Effector memory CD8-positive, alpha-beta T cell (primary cell): ENCODE results near the gene MPV17L2.
"Not testable (repeated sequence)": the region's sequence is repeated elsewhere in the genome, so short reads cannot be mapped to it uniquely, and the experiment has no call there.

Source experiments
- ATAC-seq: fragments of 150-1000 bp; cut with Tn5 transposase; replicated peaks from 2 replicates; pipeline ENCODE4 v1.10.0; 2021; ENCODE audit warnings: mild to moderate bottlenecking, moderate library complexity
- DNase-seq, 3 experiments: peaks; one replicate each; pipeline ENCODE4 v3.0.0; 2021
- H3K27ac Mint-ChIP-seq, 2 donors: one replicate each; pipeline ENCODE4 v1.8.0; 2022; ENCODE audit warnings: mild to moderate bottlenecking in 2 of 2, mixed read lengths in 2 of 2, moderate library complexity in 2 of 2
- H3K27me3 Mint-ChIP-seq, 2 donors: one replicate each; pipeline ENCODE4 v1.8.0; 2022; ENCODE audit warnings: mixed read lengths in 2 of 2
- H3K36me3 Mint-ChIP-seq: one replicate; pipeline ENCODE4 v1.8.0; 2022; ENCODE audit warnings: mild to moderate bottlenecking, moderate library complexity, mixed read lengths; ENCODE audit not compliant: insufficient read depth
- H3K4me1 Mint-ChIP-seq, 2 donors: one replicate each; pipeline ENCODE4 v1.8.0; 2022; ENCODE audit warnings: low read depth in 2 of 2, mixed read lengths in 2 of 2
- H3K4me3 Mint-ChIP-seq, 2 donors: one replicate each; pipeline ENCODE4 v1.8.0; 2022; ENCODE audit warnings: mild to moderate bottlenecking in 2 of 2, mixed read lengths in 2 of 2, moderate library complexity in 2 of 2
- H3K9me3 Mint-ChIP-seq, 2 donors: one replicate each; pipeline ENCODE4 v1.8.0; 2022; ENCODE audit warnings: mixed read lengths in 2 of 2

The MPV17L2 gene

DNA sequence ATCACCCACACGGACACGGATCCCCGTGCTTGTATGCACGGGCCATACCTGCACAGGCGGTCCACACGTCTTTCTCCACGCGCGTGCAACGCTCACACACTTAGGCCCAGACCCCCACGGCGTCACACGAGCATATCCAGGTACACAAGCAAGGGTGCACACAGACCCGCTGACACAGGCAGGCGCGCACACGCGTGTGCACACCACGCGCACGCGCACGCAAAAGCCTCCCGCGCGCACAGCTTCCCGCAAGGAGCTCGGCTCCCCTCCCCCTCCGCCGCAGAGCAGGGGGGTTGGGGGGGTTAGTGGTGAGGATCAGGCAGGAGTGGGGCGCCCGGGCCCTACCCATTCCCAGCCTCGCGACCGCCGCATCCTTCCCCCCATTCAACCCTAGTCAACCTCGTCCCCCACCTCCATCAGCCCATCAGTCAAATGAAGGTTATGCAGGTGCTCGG lies 10.4 kb downstream of the MPV17L2 start:
- no peaks in the 10 kb centered on the region for H3K9me3 Mint-ChIP-seq
- H3K4me3 Mint-ChIP-seq, result peak overlapping the region; percentile 86 to 91
- peak in 1 of 3 experiments; percentile 49 for DNase-seq
- peaks cover 19% of the 10 kb centered on the region for H3K36me3 Mint-ChIP-seq
- peaks cover 0 to 3% of the 10 kb centered on the region in 2 donors for H3K27me3 Mint-ChIP-seq
- peak overlapping the region; percentile 64 to 90 for H3K27ac Mint-ChIP-seq
- ATAC-seq, result peak; percentile 23
- H3K4me1 Mint-ChIP-seq, result peaks cover 17 to 21% of the 10 kb centered on the region in 2 donors

DNA sequence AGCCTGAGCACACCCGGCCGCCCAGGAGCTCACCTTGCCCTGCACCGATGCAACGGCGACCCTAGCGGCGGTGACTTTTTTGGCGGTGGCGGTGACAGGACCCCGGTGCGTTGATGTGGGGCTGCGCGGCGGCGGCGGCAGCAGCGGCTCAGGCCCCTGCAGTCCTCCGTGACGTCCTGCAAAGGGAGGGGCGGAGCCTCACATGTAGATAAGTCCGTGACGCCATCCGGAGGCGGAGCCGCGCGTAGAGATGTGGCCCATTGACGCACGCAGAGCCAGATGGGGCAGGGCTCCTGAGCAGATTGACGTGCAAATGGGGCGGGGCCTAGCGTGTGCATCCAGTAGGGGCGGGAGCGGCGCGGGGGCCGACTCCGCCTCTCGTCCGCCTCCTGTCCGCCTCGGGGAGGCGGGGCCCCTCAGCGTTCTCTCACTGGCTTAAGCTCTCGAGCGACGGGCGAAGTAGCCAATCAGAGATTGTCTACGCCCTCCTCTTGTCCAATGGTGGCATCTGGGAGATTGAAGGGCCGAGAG lies 10.9 kb downstream of the MPV17L2 start, which contains the start of gene RAB3A:
TSS of gene RAB3A (minus strand) at position 180 of the 531 bp plus-strand sequence. CDS start 1,302 bp downstream, outside the sequence.
- peak within 1 kb of the TSS; percentile 64 to 90 for H3K27ac Mint-ChIP-seq
- no peaks in the 10 kb centered on the region for H3K9me3 Mint-ChIP-seq
- ATAC-seq (peak; percentile 88), DNase-seq (peak; percentile 98 to 99 (median 98))
- peak within 1 kb of the TSS; percentile 86 to 91 for H3K4me3 Mint-ChIP-seq
- peaks cover 19% of the 10 kb centered on the region for H3K36me3 Mint-ChIP-seq
- peaks cover 0 to 8% of the 10 kb centered on the region in 2 donors for H3K27me3 Mint-ChIP-seq
- H3K4me1 Mint-ChIP-seq, result peaks cover 17 to 21% of the 10 kb centered on the region in 2 donors

DNA sequence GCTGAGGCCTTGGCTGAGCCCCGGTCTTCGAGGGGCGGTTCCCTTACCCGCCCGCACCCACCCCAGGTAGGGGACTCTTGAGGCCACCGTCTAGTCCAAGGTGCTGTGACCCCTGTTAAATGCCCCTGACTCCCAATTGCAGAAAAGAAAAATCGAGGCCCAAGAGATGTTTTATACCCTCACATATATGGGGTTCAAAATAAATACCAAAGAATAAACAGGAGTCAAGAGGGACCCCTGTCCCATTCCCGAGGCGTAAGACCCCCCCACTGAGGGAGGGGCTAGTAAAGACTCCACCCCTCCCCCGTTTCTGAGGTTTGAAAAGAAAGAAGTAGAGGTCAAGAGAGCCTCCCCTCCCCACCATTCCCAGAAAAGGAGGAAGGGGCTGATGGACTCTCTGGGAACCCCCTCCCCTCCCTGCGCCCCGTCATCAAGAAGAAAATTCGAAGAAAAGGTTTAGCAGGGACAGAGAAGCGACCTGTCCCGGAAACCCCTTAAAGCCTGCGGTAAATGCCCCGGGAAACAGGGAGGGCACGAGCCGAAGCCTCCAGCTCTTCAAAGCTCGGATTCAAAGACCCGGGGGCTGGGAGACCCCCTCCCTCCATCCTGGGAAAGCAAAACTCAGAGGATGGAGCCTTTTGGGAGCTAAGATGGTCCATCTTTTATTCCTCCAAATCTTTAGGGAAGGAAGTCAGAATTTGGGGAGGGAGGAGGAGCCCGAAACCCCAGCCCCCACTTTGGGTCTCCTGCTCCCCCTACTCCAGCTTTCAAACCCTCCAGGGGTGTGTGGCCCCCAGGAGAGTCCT lies 11.6 kb downstream of the MPV17L2 start:
- peaks cover 19% of the 10 kb centered on the region for H3K36me3 Mint-ChIP-seq
- no peaks in the 10 kb centered on the region for H3K9me3 Mint-ChIP-seq
- H3K27ac Mint-ChIP-seq, result peak overlapping the region; percentile 64 to 90
- DNase-seq (peak in 1 of 3 experiments; percentile 30), ATAC-seq (no peak)
- peak overlapping the region; percentile 86 to 91 for H3K4me3 Mint-ChIP-seq
- peaks cover 17 to 21% of the 10 kb centered on the region in 2 donors for H3K4me1 Mint-ChIP-seq
- H3K27me3 Mint-ChIP-seq, result peaks cover 0 to 8% of the 10 kb centered on the region in 2 donors

DNA sequence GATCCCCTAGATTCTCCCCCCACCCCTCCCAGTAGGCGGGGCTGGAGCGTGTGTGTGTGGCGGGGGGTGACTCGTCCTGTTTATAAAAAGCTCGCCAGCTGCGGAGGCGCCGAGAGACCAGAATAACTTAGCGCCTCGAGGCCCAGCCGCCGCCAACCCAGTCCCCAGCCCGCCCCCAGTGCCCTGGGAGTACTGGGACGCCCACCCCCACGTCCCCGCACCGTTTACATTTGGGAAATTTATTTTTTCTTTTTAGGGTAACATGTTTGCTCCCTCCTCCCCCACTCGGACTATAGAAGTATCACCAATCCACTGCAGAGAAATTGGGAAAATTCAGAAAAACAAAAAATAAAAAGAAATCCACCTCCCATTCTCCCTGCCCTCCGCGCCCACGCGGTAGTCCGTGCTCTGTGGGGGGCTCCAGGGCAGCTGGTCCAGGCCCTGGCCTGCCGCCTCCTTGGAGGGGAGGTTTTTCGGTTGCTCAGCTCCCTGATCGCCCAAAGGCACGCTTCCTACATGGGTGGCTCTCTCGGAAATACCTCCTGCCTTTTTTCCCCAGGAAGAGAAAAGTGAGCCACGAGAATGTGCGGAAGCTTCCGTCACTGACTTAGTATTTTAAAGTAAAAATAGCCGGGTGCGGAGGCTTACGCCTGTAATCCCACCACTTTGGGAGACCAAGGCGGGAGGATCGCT lies 12.3 kb downstream of the MPV17L2 start:
- H3K27me3 Mint-ChIP-seq, result peaks cover 7 to 13% of the 10 kb centered on the region in 2 donors
- H3K9me3 Mint-ChIP-seq, result no peaks in the 10 kb centered on the region
- peak overlapping the region in 1 of 2 donors; percentile 90 for H3K27ac Mint-ChIP-seq
- peaks cover 19% of the 10 kb centered on the region for H3K36me3 Mint-ChIP-seq
- peaks cover 17 to 21% of the 10 kb centered on the region in 2 donors for H3K4me1 Mint-ChIP-seq
- ATAC-seq (no peak), DNase-seq (peak; percentile 25 to 31 (median 31))
- peak overlapping the region; percentile 86 to 91 for H3K4me3 Mint-ChIP-seq

DNA sequence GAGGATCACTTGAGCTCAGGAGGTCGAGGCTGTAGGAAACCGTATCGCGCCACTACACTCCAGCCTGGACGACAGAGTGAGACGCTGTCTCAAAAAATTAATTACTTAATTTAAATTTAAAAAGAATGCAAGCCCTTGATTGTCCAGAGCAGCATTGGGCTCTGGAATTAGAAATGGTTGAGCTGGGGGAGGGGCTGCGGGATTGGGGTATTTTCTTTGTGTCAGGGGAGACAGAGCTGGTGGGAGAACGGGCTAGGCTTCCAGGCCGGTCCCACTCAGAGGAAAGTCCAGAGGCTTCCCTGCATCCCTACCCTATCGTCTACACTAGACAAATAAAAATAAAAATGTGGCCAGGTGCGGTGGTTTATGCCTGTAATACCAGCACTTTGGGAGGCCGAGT lies 13.0 kb downstream of the MPV17L2 start:
- Mint-ChIP-seq H3K27me3 (peaks cover 9 to 20% of the 10 kb centered on the region in 2 donors), H3K4me1 (peaks cover 17 to 21% of the 10 kb centered on the region in 2 donors), H3K4me3 (no peak overlapping the region), H3K36me3 (peaks cover 19% of the 10 kb centered on the region), H3K9me3 (no peaks in the 10 kb centered on the region), H3K27ac (no peak overlapping the region)
- ATAC-seq (no peak), DNase-seq (no peak)

GRCh38 chr19:18208098-18208951 lies 15.3 kb downstream of the MPV17L2 start:
- Mint-ChIP-seq H3K9me3 (no peaks in the 10 kb centered on the region), H3K4me3 (no peak overlapping the region), H3K27ac (no peak overlapping the region), H3K4me1 (peaks cover 8% of the 10 kb centered on the region in 2 donors), H3K27me3 (peaks cover 9 to 28% of the 10 kb centered on the region in 2 donors), H3K36me3 (peaks cover 20% of the 10 kb centered on the region)
- ATAC-seq (no peak), DNase-seq (peak; percentile 37 to 45 (median 40))

DNA sequence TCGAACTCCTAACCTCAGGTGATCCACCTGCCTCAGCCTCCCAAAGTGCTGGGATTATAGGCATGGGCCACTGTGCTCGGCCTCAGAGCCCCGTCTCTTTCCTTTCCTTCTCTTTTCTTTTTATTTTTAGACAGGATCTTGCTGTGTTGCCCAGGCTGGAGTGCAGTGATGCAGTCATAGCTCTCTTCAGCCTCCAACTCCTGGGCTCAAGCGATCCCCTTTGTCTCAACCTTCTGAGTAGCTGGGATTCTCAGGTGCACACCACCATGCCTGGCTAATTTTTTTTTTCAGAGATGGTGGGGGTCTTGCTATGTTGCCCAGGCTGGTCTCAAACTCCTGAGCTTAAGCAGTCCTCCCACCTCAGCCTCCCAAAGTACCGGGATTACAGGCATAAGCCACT lies 16.9 kb downstream of the MPV17L2 start:
- H3K4me3 Mint-ChIP-seq, H3K27ac Mint-ChIP-seq: not testable (repeated sequence)
- peaks cover 9 to 28% of the 10 kb centered on the region in 2 donors for H3K27me3 Mint-ChIP-seq

GRCh38 chr19:18211683-18212082 lies 18.7 kb downstream of the MPV17L2 start:
- Mint-ChIP-seq H3K9me3 (no peaks in the 10 kb centered on the region), H3K27me3 (peaks cover 9 to 28% of the 10 kb centered on the region in 2 donors), H3K4me3 (no peak overlapping the region), H3K36me3 (peaks cover 4% of the 10 kb centered on the region), H3K4me1 (peaks cover 0 to 2% of the 10 kb centered on the region in 2 donors), H3K27ac (no peak overlapping the region)
- no peak for DNase-seq
- no peak for ATAC-seq

More for the DNA sequence above, 16.9 kb downstream of the MPV17L2 start:
- ATAC-seq, DNase-seq, H3K4me1 Mint-ChIP-seq, H3K9me3 Mint-ChIP-seq, H3K36me3 Mint-ChIP-seq: not testable (repeated sequence)

GRCh38 chr19:18214779-18215433 lies 21.9 kb downstream of the MPV17L2 start:
- Mint-ChIP-seq H3K36me3 (peaks cover 4% of the 10 kb centered on the region), H3K27ac (no peak overlapping the region), H3K4me1 (peaks cover 0 to 2% of the 10 kb centered on the region in 2 donors), H3K27me3 (peaks cover 6 to 20% of the 10 kb centered on the region in 2 donors), H3K9me3 (no peaks in the 10 kb centered on the region), H3K4me3 (no peak overlapping the region)
- ATAC-seq (no peak), DNase-seq (no peak)

GRCh38 chr19:18216789-18217188 lies 23.8 kb downstream of the MPV17L2 start:
- Mint-ChIP-seq H3K27ac (no peak overlapping the region), H3K4me1 (peaks cover 0 to 5% of the 10 kb centered on the region in 2 donors), H3K4me3 (no peak overlapping the region), H3K9me3 (no peaks in the 10 kb centered on the region), H3K36me3 (no peaks in the 10 kb centered on the region), H3K27me3 (peaks cover 5 to 20% of the 10 kb centered on the region in 2 donors)
- no peak for ATAC-seq
- DNase-seq, result no peak

GRCh38 chr19:18218159-18218558 lies 25.1 kb downstream of the MPV17L2 start:
- ATAC-seq, result no peak
- peaks cover 5 to 32% of the 10 kb centered on the region in 2 donors for H3K27me3 Mint-ChIP-seq

GRCh38 chr19:18218600-18218999 lies 25.6 kb downstream of the MPV17L2 start:
- H3K4me1 Mint-ChIP-seq, result peaks cover 0 to 5% of the 10 kb centered on the region in 2 donors
- no peaks in the 10 kb centered on the region for H3K9me3 Mint-ChIP-seq
- H3K27ac Mint-ChIP-seq, result no peak overlapping the region
- DNase-seq, result no peak
- no peak overlapping the region for H3K4me3 Mint-ChIP-seq
- ATAC-seq, result no peak
- peaks cover 8 to 34% of the 10 kb centered on the region in 2 donors for H3K27me3 Mint-ChIP-seq
- H3K36me3 Mint-ChIP-seq, result no peaks in the 10 kb centered on the region

More at GRCh38 chr19:18218159-18218558, 25.1 kb downstream of the MPV17L2 start:
- no peaks in the 10 kb centered on the region for H3K36me3 Mint-ChIP-seq
- H3K27ac Mint-ChIP-seq, result no peak overlapping the region
- H3K4me1 Mint-ChIP-seq, result peaks cover 0 to 5% of the 10 kb centered on the region in 2 donors
- H3K9me3 Mint-ChIP-seq, result no peaks in the 10 kb centered on the region
- DNase-seq, result no peak
- H3K4me3 Mint-ChIP-seq, result no peak overlapping the region
